Raji (cell line): ENCODE measurements around the gene LUC7L.

Experiments used
- POLR2A ChIP-seq: IDR thresholded peaks from 2 replicates; pipeline ENCODE4 v1.6.1; 2011; ENCODE audit warnings: low read depth, low read length, control low read depth; ENCODE audit not compliant: insufficient read depth

LUC7L gene, protein sequence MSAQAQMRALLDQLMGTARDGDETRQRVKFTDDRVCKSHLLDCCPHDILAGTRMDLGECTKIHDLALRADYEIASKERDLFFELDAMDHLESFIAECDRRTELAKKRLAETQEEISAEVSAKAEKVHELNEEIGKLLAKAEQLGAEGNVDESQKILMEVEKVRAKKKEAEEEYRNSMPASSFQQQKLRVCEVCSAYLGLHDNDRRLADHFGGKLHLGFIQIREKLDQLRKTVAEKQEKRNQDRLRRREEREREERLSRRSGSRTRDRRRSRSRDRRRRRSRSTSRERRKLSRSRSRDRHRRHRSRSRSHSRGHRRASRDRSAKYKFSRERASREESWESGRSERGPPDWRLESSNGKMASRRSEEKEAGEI

GRCh38 chr16:228852-229730 is at the start of gene LUC7L:
Gene LUC7L, minus strand, starts transcription at chr16:229449. Its CDS starts 110 bp downstream, at chr16:229339.
- TF ChIP-seq POLR2A: peak; percentile 99

- TF ChIP-seq POLR2A: no peak
Measured at GRCh38 chr16:278863-279366, 49.7 kb upstream of the LUC7L start.

DNA sequence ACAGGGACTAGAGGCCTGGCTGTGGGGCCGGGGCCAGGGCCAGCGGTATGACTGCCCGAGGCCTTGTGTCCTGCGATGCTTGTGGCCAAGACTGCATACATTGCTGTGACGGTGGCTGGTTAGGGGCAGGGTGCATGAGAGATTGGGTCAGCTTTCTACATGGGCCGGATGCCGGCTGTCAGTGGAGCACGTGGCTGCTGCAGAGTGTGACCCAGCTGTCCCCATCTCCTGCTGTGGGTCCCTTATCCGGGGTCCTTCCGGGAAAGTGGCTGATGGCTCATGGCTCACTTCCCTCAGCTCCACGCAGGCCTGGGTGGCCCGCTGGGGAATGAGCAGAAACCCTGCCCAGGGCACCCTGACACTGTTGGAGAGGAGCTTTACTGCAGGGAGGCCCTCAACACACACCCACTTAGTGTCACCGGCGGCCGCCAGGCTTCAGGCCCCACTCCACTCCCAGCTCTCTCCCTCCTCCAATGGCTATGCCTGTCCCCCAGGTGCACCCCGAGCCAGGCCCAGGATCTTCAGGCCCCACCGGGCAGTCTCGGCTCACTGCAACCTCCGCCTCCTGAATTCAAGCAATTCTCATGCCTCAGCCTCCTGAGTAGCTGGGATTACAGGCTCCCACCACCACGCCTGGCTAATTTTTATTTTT is 47.3 kb upstream of the LUC7L start:
- no peak for TF ChIP-seq POLR2A

GRCh38 chr16:275786-276232 is 46.6 kb upstream of the LUC7L start, which contains the start of gene RGS11:
Gene RGS11, minus strand, starts transcription at chr16:275944. Its CDS starts 33 bp downstream, at chr16:275911.
- no peak for TF ChIP-seq POLR2A

GRCh38 chr16:275041-275641 is 45.9 kb upstream of the LUC7L start:
- no peak for TF ChIP-seq POLR2A

GRCh38 chr16:273547-274421 is 44.5 kb upstream of the LUC7L start:
- TF ChIP-seq POLR2A: no peak

DNA sequence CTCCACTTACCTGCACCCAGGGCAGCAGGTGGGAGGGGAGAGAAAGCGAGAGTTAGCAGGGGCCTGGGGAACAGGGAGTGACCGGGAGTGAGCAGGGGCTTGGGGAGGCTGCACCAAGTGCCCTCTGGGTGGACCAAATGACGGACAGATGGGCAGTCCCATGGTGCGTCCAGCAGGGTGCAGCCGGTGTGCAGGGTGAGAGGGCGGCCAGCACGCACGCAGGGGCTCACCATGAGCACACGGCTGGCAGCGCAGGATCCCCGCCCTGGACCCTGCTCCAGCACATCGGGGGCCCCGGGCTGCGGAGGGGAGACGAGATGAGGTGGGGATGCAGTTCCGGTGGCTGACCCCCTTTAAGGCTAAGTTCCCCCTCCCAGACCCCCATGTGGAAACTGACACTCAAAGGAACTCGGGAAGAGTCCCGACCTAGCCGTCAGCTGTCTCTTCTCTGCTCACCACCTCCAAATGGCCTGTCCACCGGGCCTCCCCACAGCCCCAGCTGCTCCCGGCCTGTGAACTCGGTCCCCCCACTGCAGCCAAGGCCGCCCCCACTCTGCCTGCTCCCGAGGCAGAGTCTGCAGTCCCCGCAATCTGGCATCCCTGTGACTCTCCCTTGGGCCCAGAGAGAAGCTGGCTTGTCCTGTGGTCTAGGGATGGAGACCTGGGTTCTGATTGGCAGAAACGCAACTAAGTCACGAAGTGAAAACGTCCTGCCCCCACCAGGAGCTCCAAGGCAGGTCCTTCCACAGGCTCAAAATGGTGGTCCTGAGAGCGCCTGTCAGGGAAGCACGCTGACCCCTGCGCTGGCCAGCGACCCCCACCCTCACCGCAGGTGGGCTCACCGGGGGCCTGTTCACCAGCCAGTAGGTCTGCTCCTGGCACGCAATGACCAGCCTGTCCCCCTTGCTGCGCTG is 43.6 kb upstream of the LUC7L start:
- TF ChIP-seq POLR2A: no peak

GRCh38 chr16:270381-271255 is 41.4 kb upstream of the LUC7L start:
- TF ChIP-seq POLR2A: no peak

DNA sequence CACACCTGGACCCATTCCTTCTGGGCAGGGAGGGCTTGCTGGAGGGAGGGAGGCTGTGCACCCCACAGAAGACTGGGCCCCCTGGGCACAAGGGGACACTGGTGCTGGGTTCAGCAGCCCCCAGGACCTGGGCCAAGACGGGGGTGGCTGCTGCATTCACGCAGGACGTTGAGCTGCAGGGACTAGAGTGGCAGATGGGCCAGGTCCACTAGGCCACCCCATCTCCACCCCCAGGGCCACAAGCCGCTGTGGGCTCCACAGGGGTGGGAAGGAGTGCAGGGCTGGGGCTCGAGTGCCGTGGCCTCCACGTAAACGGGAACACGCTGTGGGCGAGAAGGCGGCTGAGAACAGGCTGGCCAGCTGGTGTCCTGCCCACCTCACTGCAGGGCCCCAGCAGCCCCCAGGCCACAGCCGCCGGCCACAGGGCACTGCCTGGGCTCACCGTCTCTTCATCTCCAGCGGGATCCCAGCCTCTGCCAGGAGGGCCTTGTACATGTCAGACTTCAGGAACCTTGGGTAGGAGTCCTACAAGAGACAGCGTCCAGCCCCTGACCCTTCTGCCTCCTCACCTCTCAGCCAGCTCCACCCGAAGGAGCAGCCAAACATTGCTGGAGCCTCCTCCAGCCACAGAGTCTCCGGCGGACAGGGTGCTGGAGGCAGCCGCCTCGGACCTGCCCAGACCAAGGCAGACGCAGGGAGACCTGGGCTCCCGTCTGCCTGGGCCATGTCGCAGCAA is 40.0 kb upstream of the LUC7L start:
- TF ChIP-seq POLR2A: no peak

DNA sequence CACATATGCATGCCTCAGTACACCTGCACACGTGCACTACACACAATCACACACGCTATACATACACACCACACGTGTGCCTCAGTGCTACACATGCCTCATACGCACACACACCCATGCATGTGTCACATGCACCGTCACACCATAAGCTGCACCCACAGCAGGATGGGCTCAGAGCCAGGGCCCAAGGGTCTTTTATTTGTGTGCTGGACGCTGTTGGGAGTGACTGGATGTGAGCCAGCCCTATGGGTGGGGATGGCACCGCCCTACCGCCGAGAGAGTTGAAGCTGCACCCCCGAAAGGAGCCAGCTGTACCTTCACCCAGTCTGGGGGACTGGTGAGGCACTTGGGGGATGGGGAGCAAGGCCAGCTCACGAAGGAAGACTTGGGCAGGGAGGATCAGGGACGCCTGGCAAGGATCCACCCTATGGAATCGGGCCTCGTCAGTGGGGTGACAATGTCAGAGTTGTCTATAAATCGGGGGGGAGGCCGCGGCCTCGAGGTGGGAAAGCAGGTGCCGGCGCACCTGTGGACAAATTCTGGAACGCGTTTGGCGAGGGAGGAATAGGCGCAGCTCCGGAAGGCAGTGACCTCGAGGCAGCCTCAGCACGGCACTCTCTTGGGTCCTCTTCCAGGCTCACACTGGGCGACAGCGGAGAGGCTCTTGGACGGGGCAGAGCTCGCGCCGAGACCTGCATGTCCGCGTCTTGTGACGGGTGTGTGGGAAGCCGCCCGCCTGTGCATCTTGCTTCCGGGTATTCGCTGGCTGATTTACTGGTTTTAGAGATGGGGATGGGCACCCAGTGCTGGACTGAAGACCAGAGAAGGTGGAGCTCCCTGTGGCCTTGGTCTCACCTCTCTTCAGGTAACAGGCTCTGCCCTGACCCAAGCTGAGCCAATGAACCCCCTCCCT is 39.1 kb upstream of the LUC7L start:
- TF ChIP-seq POLR2A: no peak
